HAP-1 (cell line): Measurements from ENCODE around the gene PKP3.

ENCODE experiments used
- DNase-seq, 2 experiments: peaks; one replicate each; pipeline ENCODE4 v3.0.0-alpha.2; 2016 to 2020; ENCODE audit warnings: low spot score in 2 of 2
- H3K27me3 ChIP-seq: fragments of 250-450 bp; sonication (Bioruptor Pico); 2 replicates; pipeline ENCODE4 v1.5.1; 2020; ENCODE audit warnings: low read depth, mild to moderate bottlenecking, moderate library complexity
- H3K36me3 ChIP-seq: fragments of 250-450 bp; sonication (Bioruptor Pico); replicated peaks from 2 replicates; pipeline ENCODE4 v1.5.1; 2020; ENCODE audit warnings: mild to moderate bottlenecking
- H3K4me1 ChIP-seq: fragments of 250-450 bp; sonication (Bioruptor Pico); 2 replicates; pipeline ENCODE4 v1.5.1; 2020; ENCODE audit warnings: mild to moderate bottlenecking
- H3K4me3 ChIP-seq: fragments of 250-450 bp; sonication (Bioruptor Pico); 2 replicates; pipeline ENCODE4 v1.5.1; 2020; ENCODE audit warnings: mild to moderate bottlenecking, moderate library complexity
- H3K9me3 ChIP-seq: fragments of 250-450 bp; sonication (Bioruptor Pico); 2 replicates; pipeline ENCODE4 v1.5.1; 2020; ENCODE audit warnings: mild to moderate bottlenecking, moderate library complexity
- in situ Hi-C: fragments of 300-500 bp; cut with MboI; formaldehyde crosslinking; loops from 3 replicates; pipeline ENCODE4 v1.14.3; 2020; ENCODE audit warnings: low sequenced_read_pairs, inconsistent platforms, mixed read lengths

Gene PKP3

DNA sequence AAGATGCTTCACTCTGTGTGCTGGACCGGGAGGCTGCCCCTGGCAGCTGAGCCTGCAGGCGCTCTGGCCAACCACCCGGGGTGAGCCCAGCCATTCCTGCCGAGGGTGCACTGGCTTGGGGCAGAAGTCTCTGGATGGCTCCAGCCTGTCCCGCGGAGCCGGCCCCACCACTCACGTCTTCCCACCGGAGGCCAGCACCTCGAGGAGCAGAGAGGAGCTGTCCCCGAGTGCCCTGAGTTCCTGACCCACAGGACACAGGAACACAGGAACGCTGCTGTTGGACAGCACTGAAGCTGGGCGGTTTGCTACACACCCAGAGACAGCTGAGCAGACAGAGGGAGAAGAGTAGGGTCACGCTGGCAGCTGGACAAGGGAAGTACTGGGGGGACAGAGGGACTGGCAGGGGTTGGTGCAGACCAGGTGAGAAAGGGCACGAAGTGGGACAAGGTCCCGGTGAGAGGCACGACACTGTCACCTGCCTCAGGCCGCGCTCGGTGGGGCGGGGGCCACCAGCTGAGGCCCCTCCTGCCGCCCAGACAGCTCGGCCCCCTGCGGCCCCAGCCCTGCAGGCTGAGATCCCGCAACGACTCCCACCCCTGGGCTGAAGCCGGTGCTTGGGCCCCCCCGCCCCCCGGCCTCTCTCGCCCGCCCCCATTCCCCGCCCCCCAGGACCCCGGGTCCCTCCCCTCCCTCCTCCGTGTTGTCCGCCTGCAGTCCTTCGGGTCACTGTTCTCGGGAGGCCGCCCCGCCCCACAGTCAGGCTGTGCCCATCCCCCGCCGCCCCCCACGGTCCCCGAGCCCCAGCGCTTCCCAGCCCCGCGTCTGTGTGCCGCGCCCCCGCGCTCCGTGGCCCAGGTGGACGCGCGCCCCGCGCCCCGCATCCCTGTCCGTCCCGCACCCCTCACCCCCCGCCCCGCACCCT lies 25.3 kb upstream of the PKP3 start:
- H3K4me3 ChIP-seq = peak overlapping the region; percentile 20
- in situ Hi-C loops = loop anchor here (10.0 kb wide), 1 partner anchor 114 kb away; no protein-coding TSS in a partner anchor
- peaks cover 3% of the 10 kb centered on the region for H3K4me1 ChIP-seq
- H3K9me3 ChIP-seq = no peaks in the 10 kb centered on the region
- no peaks in the 10 kb centered on the region for H3K27me3 ChIP-seq
- DNase-seq = peak in 1 of 2 experiments; percentile 52
- H3K36me3 ChIP-seq = peaks cover 3% of the 10 kb centered on the region; the same call in 1 of the 2 replicates

DNA sequence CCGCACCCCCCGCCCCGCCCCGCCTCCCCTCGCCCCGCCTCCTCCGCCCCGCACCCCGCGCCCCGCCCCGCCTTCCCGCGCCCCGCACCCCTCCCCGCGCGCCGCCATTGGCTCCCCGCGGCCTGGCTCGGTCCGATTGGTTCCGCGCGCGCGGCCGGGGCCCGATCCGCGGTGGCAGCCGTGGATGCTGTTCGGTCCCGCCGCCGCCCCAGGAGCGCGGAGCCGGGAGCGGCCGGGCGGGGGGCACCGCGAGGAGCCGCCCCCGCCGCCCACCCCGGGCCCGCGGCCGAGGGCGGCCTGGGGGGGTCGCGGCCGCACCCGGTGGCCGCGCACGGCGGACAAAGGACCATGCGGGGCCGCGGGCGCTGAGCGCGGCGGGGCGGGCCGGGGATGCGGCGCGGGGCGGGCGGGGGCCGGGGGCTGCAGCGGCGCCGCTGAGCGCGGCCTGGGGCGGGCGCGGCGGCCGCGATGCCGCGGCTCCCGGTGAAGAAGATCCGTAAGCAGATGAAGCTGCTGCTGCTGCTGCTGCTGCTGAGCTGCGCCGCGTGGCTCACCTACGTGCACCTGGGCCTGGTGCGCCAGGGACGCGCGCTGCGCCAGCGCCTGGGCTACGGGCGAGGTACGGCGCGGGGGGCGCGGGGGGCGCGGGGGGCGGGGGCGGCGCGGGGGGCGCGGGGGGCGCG lies 24.5 kb upstream of the PKP3 start, which contains the start of gene B4GALNT4:
B4GALNT4 (plus strand) TSS at position 164 of the 683 bp plus-strand sequence; CDS start at position 469, 305 bp downstream.
- in situ Hi-C loops = loop anchor here (10.0 kb wide), 1 partner anchor 115 kb away; no protein-coding TSS in a partner anchor
- peaks cover 7% of the 10 kb centered on the region; the same call in 1 of the 2 replicates for H3K36me3 ChIP-seq
- peak; percentile 8 to 72 for DNase-seq
- H3K9me3 ChIP-seq = no peaks in the 10 kb centered on the region
- H3K4me1 ChIP-seq = peaks cover 3% of the 10 kb centered on the region
- no peaks in the 10 kb centered on the region for H3K27me3 ChIP-seq
- peak within 1 kb of the TSS; percentile 49 for H3K4me3 ChIP-seq

DNA sequence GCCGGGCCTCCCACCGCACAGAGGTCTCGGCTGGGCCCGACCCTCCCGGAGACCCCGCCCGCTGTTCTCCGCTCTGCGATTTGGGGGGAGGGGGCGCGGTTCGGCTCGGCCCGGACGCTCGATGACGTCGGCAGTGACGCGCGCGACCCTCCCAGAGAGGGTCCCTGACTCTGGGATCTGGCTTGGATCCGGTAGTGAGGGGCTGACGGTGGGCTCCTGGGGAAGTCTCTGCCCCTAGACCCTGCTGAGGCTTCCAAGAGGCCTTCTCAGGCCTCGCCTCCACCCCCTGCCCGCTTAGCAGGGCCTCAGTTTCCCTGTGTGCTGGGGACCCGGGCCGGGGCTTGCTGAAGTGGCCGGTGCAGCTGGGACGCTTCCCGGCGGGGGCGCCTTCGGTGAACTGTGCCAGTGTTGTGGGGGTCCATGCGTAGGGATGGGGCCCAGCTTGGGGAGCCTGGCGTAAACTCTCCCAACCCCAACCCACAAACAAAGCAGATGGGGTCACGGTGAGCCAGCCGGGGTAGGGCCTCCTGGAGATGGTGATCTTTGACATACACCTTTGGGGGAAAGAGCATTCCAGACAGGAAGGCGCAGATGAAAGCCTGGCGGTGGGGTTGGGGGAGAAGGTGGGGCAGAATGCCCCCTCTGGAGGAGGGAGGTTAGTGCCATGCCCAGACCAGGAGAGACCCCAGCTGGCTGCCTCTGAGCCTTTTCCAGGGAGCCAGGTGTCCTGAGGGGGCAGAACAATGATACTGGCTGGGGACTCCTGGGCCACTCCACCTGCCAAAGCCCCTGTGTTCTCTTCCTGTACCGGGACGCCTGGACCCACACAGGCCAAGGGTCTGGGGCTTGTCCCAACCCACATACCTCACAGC lies 23.7 kb upstream of the PKP3 start:
- H3K27me3 ChIP-seq = no peaks in the 10 kb centered on the region
- peaks cover 9% of the 10 kb centered on the region; the same call in 1 of the 2 replicates for H3K36me3 ChIP-seq
- H3K4me1 ChIP-seq = peaks cover 3% of the 10 kb centered on the region
- DNase-seq = peak in 1 of 2 experiments; percentile 43
- in situ Hi-C loops = no loop called here
- H3K4me3 ChIP-seq = peak overlapping the region; percentile 49
- no peaks in the 10 kb centered on the region for H3K9me3 ChIP-seq

DNA sequence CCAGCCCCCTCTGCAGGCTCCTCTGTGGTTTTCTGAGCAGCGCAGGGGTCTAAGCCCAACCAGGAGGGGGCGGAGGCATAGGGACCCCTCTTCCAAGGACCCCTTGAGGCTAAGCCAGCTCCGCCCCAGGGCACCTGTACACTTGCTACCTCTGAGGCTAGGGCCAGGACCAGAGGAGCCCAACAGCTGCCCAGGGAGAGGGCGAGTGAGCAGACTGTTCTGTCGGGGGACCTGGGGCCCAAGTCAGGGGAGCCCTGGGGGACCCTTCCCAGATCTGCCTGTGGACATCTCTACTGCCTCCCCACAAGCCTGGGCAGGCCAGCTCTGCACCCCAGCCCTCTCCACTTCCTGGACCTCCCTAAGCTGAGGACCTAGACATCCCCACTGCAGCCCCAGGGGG lies 23.0 kb upstream of the PKP3 start:
- H3K36me3 ChIP-seq = peaks cover 12% of the 10 kb centered on the region; the same call in 1 of the 2 replicates
- no peaks in the 10 kb centered on the region for H3K9me3 ChIP-seq
- H3K27me3 ChIP-seq = no peaks in the 10 kb centered on the region
- in situ Hi-C loops = no loop called here
- no peak for DNase-seq
- peaks cover 3% of the 10 kb centered on the region for H3K4me1 ChIP-seq
- no peak overlapping the region; the same call in 1 of the 2 replicates for H3K4me3 ChIP-seq

DNA sequence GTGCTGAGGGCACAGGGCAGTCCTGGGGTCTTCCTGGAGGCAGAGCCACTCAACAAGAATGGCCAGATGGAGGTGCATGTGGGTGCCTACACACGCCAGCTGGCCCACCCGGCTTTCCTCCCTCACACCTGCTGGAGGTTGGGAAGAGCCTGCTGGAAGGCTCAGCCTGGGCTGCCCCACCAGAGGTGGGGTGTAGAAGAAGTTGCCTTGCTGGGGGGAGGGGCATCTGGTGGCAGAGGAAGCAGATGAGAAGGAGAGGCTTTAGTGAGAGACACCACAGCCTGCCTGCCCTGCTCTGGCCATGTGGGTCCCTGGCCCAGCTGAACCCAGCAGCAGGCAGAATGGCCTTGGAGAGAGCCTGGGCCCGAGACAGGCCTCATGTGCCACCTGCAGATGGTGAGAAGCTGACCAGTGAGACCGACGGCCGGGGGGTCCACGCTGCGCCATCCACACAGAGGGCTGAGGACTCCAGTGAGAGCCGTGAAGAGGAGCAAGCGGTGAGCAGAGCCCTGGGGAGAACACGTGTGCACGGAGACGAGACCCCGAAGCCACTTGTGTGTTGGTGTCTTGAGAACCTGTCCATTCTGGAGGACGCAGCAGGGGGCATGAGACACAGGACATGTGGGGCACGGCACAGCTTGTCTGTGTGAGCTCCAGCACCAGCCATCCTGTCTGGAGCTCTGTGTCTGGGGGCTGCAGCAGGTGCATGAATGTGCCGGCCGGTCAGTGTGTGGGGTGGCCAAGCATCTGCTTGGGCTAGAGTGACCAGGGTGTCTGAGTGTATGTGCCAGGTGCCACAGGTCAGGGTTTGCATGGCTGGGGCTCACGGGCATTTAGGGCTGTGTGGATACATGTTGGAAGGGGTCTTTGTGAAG lies 22.1 kb upstream of the PKP3 start:
- in situ Hi-C loops = no loop called here
- H3K4me3 ChIP-seq = no peak overlapping the region
- H3K4me1 ChIP-seq = peaks cover 3% of the 10 kb centered on the region

DNA sequence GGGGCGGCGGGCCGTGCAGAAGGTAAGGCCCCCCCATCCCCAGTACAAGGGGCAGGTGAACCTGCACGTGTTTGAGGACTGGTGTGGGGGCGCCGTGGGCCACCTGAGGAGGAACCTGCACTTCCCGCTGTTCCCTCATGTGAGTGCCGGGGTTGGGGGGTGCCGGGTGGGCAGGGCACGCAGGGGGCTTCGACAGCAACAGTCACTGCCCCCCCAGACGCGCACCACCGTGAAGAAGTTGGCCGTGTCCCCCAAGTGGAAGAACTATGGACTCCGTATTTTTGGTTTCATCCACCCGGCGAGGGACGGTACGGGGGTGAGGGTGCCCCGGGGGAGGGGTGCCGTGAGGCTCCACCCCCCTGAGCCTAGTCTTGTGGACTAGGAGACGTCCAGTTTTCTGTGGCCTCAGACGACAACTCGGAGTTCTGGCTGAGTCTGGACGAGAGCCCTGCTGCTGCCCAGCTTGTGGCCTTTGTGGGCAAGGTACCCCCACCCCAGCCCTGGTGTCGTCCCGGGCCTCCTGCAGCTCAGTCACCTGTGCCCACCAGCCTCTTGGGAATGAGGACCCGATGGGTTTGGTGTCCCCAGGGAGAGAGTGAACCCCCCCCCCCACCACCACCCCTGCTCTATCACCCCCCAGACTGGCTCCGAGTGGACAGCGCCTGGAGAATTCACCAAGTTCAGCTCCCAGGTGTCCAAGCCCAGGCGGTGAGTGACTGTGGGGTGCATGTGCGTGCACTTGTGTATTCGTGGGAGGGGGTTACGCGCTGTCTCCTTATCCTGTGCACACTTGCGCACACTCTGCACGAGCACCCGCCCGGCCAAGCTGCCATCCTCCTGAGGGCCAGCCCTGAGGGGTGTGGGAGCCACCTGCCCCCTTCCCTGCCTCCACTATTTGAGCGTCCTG lies 20.9 kb upstream of the PKP3 start:
- Histone ChIP-seq H3K4me1 (peaks cover 3% of the 10 kb centered on the region), H3K9me3 (no peaks in the 10 kb centered on the region), H3K4me3 (no peak overlapping the region), H3K27me3 (no peaks in the 10 kb centered on the region), H3K36me3 (peaks cover 12% of the 10 kb centered on the region; the same call in 1 of the 2 replicates)
- DNase-seq = no peak
- in situ Hi-C loops = no loop called here

More for the DNA sequence above, 22.1 kb upstream of the PKP3 start:
- DNase-seq = no peak
- Histone ChIP-seq H3K36me3 (peaks cover 12% of the 10 kb centered on the region; the same call in 1 of the 2 replicates), H3K27me3 (no peaks in the 10 kb centered on the region), H3K9me3 (no peaks in the 10 kb centered on the region)

DNA sequence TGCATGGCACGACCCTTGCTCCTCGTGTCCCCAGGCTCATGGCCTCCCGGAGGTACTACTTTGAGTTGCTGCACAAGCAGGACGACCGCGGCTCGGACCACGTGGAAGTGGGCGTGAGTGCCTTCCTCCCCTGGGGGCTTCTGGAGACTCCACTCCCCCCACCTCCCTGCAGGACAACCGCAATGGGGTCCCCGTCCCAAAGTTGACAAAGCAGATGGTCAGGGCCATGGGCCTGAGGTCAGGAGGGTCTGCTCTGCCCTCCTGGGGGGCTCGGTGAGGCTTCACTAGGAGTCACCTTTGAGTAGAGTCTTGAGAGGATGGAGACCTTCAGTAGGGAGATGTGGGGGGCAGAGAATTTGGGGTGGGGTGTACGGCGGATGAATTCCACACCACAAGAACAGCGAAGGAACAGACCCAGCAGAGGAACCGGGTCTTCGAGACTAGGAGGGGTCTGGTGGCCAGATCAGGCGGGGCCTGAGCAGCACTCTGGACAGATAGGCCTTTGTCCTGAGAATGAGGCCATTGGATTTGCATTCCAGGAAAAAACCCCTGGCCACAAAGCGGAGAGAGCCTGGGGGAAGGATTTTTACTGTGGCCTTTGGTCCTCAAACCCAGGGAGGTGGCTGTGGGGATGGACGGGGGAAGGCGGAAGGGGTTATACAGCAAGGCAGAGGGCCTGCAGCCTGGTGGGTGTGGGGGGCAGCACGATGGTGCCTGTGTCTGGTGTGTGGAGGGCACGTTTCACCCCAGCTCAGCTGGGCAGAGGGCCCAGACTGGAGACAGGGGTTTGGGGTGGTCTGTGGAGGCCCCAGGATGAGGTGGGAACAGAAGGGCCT lies 20.1 kb upstream of the PKP3 start:
- DNase-seq = no peak
- in situ Hi-C loops = no loop called here
- H3K36me3 ChIP-seq = peaks cover 12% of the 10 kb centered on the region; the same call in 1 of the 2 replicates
- H3K9me3 ChIP-seq = no peaks in the 10 kb centered on the region
- H3K27me3 ChIP-seq = no peaks in the 10 kb centered on the region
- no peaks in the 10 kb centered on the region; the same call in 1 of the 2 replicates for H3K4me1 ChIP-seq
- no peak overlapping the region for H3K4me3 ChIP-seq

DNA sequence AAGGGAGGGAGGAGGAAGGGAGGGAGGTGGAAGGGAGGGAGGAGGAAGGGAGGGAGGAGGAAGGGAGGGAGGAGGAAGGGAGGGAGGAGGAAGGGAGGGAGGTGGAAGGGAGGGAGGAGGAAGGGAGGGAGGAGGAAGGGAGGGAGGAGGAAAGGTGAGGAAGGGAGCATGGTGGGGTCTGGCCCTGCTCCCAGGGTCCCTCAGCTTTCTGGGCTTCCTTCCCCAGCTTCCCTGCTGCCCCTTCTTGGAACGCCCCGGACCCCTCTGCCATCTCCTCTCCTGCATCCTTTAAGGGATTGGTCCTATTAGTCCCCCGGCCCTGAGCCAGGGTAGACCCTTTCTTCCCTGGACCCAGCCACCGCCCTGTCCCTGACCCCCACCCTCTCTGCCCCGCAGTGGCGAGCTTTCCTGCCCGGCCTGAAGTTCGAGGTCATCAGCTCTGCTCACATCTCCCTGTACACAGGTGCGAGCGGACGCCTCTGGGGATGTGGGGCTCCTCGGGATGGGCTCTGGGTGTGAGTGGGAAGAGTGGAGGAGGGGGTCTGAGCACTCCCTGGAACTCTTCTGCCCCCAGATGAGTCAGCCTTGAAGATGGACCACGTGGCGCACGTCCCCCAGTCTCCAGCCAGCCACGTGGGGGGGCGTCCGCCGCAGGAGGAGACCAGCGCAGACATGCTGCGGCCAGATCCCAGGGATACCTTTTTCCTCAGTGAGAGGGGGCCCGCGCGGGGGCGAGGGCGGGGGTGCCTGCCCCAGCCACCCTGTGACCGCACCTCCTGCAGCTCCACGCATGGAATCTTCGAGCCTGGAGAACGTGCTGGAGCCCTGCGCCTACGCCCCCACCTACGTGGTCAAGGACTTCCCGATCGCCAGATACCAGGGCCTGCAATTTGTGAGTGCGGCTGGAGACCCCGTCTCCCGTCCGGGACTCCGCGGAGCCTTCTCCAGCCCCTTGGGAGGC lies 18.7 kb upstream of the PKP3 start:
- no peak for DNase-seq
- H3K4me1 ChIP-seq = no peaks in the 10 kb centered on the region; the same call in 1 of the 2 replicates
- in situ Hi-C loops = no loop called here
- H3K27me3 ChIP-seq = no peaks in the 10 kb centered on the region
- no peak overlapping the region for H3K4me3 ChIP-seq
- H3K9me3 ChIP-seq = no peaks in the 10 kb centered on the region
- peaks cover 19% of the 10 kb centered on the region for H3K36me3 ChIP-seq

DNA sequence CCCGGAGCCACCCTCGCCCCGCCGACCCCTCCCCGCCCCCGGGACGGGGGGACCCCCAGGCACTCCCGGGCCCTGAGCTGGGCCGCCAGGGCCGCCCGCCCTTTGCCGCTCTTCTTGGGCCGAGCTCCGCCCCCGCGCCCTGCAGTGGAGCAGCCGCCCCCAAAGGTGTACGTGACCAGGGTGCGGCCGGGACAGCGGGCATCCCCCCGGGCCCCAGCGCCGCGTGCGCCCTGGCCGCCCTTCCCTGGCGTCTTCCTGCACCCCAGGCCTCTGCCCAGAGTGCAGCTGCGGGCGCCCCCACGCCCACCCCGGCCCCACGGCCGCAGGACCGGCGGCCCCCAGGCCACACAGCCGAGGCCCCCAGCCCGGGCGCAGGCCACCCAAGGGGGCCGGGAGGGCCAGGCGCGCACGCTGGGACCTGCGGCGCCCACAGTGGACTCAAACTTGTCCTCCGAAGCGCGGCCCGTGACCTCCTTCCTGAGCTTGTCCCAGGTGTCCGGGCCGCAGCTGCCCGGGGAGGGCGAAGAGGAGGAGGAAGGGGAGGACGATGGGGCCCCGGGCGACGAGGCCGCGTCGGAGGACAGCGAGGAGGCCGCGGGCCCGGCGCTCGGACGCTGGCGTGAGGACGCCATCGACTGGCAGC lies 17.4 kb upstream of the PKP3 start:
- Histone ChIP-seq H3K27me3 (no peaks in the 10 kb centered on the region), H3K36me3 (peaks cover 25% of the 10 kb centered on the region), H3K4me1 (no peaks in the 10 kb centered on the region), H3K9me3 (no peaks in the 10 kb centered on the region), H3K4me3 (no peak overlapping the region)
- in situ Hi-C loops = no loop called here
- no peak for DNase-seq
